Left colon (tissue), 2 donors: ENCODE results near the gene PGAM5. TPM values are rescaled to one million over a fixed set of nuclear protein-coding genes. Genes with fewer than 3 reads are reported as not detected.

Source experiments
- ATAC-seq: fragments of 200-7000 bp; cut with Tn5 transposase; one replicate; pipeline ENCODE4 v1.9.1; 2020; ENCODE audit warnings: mild to moderate bottlenecking, moderate library complexity
- DNase-seq, 2 donors: peaks; one replicate each; pipeline ENCODE4 v3.0.0-alpha.2; 2020
- intact Hi-C, 2 donors: fragments of 100-400 bp; cut with DNase I in 1 of 2; cut with micrococcal nuclease in 1 of 2; formaldehyde crosslinking; loops; one replicate each; pipeline versions ENCODE4 v1.11.2 to v1.14.0; 2022; cut with DNase I, micrococcal nuclease
- total RNA-seq, 2 donors: library from RNA; stranded (reverse); fragmentation: NEBNext Ultra II Directional; extraction: Animal tissue kit (Norgen Biotek cat#: 25700); gene quantifications; one replicate each; pipeline ENCODE4 v1.2.1, GENCODE V29; 2021
- donor health status: DM: no; HTN: no; CAD: no.
- donor health status: DM: yes; HTN: yes; CAD: no.

Gene PGAM5
- total RNA-seq, 2 donors from 2014 or later, result 29.7 to 40.0 TPM

- intact Hi-C loops, result no loop called here
Observed at GRCh38 chr12:132766380-132767085, 55.9 kb downstream of the PGAM5 start.

GRCh38 chr12:132771126-132771838 lies 60.6 kb downstream of the PGAM5 start:
- DNase-seq (peak in 1 of 2 donors; percentile 28), ATAC-seq (no peak)
- intact Hi-C loops, result no loop called here

More at GRCh38 chr12:132766380-132767085, 55.9 kb downstream of the PGAM5 start:
- DNase-seq (peak; percentile 52 to 60), ATAC-seq (peak; percentile 14)

Other genes starting within 250 kb of the PGAM5 start
- 10 to 100 TPM; 63.1 to 82.6 TPM for gene FBRSL1, start 220.7 kb upstream of the PGAM5 start, total RNA-seq
- not detected for gene LRCOL1, start 100.3 kb upstream of the PGAM5 start, total RNA-seq
- gene P2RX2, start 92.1 kb upstream of the PGAM5 start, total RNA-seq, result under 1 TPM; 0.34 to 0.45 TPM
- gene POLE, start 23.5 kb upstream of the PGAM5 start, total RNA-seq, result 10 to 100 TPM; 38.3 to 57.6 TPM
- gene PXMP2, start 23.3 kb upstream of the PGAM5 start, total RNA-seq, result 100 to 1,000 TPM in 1 of 2 donors, 10 to 100 TPM in 1; 93.1 to 112 TPM
- 10 to 100 TPM; 41.2 to 50.0 TPM for gene ANKLE2, start 51.0 kb downstream of the PGAM5 start, total RNA-seq
- 10 to 100 TPM; 81.4 to 88.6 TPM for gene GOLGA3, start 118.0 kb downstream of the PGAM5 start, total RNA-seq
- gene CHFR, start 176.8 kb downstream of the PGAM5 start, total RNA-seq, result 10 to 100 TPM; 50.4 to 58.2 TPM
- gene ZNF605, start 245.5 kb downstream of the PGAM5 start, total RNA-seq, result 10 to 100 TPM in 1 of 2 donors, 1 to 10 TPM in 1; 8.6 to 10.8 TPM